Measurements from ENCODE around the gene TPTE.
"Not testable (repeated sequence)": the region's sequence is repeated elsewhere in the genome, so short reads cannot be mapped to it uniquely, and the experiment has no call there.

DNA sequence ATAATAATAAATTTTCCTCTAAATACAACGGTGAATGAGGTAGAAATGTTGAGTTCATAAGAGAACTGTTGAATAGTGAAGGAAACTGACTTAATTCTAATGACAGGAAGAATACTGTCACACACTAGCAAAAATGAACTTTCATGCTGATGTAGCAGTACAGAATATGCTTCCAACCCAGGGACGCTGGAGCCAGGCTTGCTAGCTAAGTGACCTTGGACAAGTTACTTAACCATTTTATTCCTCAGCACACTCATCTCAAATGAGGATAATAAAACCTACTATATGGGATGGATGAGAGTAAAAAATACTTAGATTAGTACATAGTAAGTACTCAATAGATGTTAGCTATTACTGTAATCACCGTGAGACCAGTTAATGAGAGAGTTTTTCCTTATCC, 36.5 kb upstream of the TPTE start:
- not testable (repeated sequence) for TF ChIP-seq MAFK (IDR thresholded peaks at IDR 0.05; ENCODE audit: low read length); ZKSCAN8 (CRISPR knock-in tag; IDR thresholded peaks at IDR 0.05)
- TF ChIP-seq, protein P1, sequence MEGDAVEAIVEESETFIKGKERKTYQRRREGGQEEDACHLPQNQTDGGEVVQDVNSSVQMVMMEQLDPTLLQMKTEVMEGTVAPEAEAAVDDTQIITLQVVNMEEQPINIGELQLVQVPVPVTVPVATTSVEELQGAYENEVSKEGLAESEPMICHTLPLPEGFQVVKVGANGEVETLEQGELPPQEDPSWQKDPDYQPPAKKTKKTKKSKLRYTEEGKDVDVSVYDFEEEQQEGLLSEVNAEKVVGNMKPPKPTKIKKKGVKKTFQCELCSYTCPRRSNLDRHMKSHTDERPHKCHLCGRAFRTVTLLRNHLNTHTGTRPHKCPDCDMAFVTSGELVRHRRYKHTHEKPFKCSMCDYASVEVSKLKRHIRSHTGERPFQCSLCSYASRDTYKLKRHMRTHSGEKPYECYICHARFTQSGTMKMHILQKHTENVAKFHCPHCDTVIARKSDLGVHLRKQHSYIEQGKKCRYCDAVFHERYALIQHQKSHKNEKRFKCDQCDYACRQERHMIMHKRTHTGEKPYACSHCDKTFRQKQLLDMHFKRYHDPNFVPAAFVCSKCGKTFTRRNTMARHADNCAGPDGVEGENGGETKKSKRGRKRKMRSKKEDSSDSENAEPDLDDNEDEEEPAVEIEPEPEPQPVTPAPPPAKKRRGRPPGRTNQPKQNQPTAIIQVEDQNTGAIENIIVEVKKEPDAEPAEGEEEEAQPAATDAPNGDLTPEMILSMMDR (IDR thresholded peaks at IDR 0.05 in 2 of 3, conservative IDR thresholded peaks at IDR 0.05 in 1 of 3; ENCODE audit: insufficient read depth in 2 of 3, low read depth in 1 of 3, low read length in 3 of 3), result not testable (repeated sequence)

Data from K562 (cell line).